Hematopoietic multipotent progenitor cell (in vitro differentiated cells): ENCODE data around the gene RHBDD3. TPM values are rescaled to one million over a fixed set of nuclear protein-coding genes. Genes with fewer than 3 reads are reported as not detected.

ENCODE experiments used
- DNase-seq, 3 donors: peaks; one replicate each; pipeline ENCODE4 v3.0.0-alpha.2; 2011 to 2015; ENCODE audit warnings: low read depth in 2 of 3, low spot score in 2 of 3
- total RNA-seq: library from RNA; depleted of rRNA; stranded (reverse); fragments of >200 nt; gene quantifications from one replicate; pipeline ENCODE4 v1.2.3, GENCODE V29; 2012

RHBDD3 gene
- 26.1 TPM for total RNA-seq

- peak; percentile 98 to 99 (median 98) for DNase-seq
These were observed at the start of gene RHBDD3, which contains the start of gene EWSR1 for GRCh38 chr22:29267858-29268510. Gene RHBDD3, minus strand, starts transcription at chr22:29267981. Its CDS starts 2,355 bp downstream, at chr22:29265626. Gene EWSR1, plus strand, starts transcription at chr22:29268268. Its CDS starts 69 bp downstream, at chr22:29268337.

- DNase-seq = no peak
These were observed 48.5 kb upstream of the RHBDD3 start for GRCh38 chr22:29316141-29316828.

- DNase-seq = peak in 1 of 3 donors; percentile 34
These were observed 47.7 kb upstream of the RHBDD3 start, which contains the start of gene RASL10A for GRCh38 chr22:29315286-29316140. Gene RASL10A, minus strand, starts transcription at chr22:29315697. Its CDS starts 451 bp downstream, at chr22:29315246.

GRCh38 chr22:29314537-29315285 is 46.9 kb upstream of the RHBDD3 start:
- DNase-seq = no peak

GRCh38 chr22:29313576-29314466 is 46.0 kb upstream of the RHBDD3 start:
- DNase-seq = no peak

GRCh38 chr22:29313126-29313575 is 45.4 kb upstream of the RHBDD3 start:
- peak in 2 of 3 donors; percentile 67 to 73 for DNase-seq

GRCh38 chr22:29312218-29313125 is 44.7 kb upstream of the RHBDD3 start:
- DNase-seq = no peak

- no peak for DNase-seq
These were observed 43.9 kb upstream of the RHBDD3 start for GRCh38 chr22:29311464-29312217.

GRCh38 chr22:29310863-29311339 is 43.1 kb upstream of the RHBDD3 start:
- DNase-seq = peak in 2 of 3 donors; percentile 92 to 93

- no peak for DNase-seq
These were observed 42.5 kb upstream of the RHBDD3 start for GRCh38 chr22:29310065-29310862.

- DNase-seq = no peak
These were observed 41.7 kb upstream of the RHBDD3 start for GRCh38 chr22:29309332-29310064.

- no peak for DNase-seq
These were observed 41.0 kb upstream of the RHBDD3 start for GRCh38 chr22:29308791-29309262.

GRCh38 chr22:29308148-29308790 is 40.5 kb upstream of the RHBDD3 start:
- no peak for DNase-seq

GRCh38 chr22:29307596-29308147 is 39.9 kb upstream of the RHBDD3 start:
- DNase-seq = no peak
